HG03280 (cell line): ENCODE results near the gene RAB11A.

Experiments used
- ATAC-seq: cut with Tn5 transposase; IDR thresholded peaks from one replicate; pipeline ENCODE4 v1.9.1; 2021; ENCODE audit warnings: mild to moderate bottlenecking, moderate library complexity; ENCODE audit not compliant: unreplicated experiment

The RAB11A gene

GRCh38 chr15:65937476-65937875 is 68.2 kb downstream of the RAB11A start:
- no peak for ATAC-seq

- no peak for ATAC-seq
These were observed 69.3 kb downstream of the RAB11A start for GRCh38 chr15:65938604-65939003.

GRCh38 chr15:65939901-65940617 is 70.8 kb downstream of the RAB11A start:
- ATAC-seq, result no peak

GRCh38 chr15:65940618-65940909 is 71.3 kb downstream of the RAB11A start:
- ATAC-seq, result no peak
